ENCODE measurements around the gene SPIRE1.
"Not testable (repeated sequence)": the region's sequence is repeated elsewhere in the genome, so short reads cannot be mapped to it uniquely, and the experiment has no call there.

Gene SPIRE1

DNA sequence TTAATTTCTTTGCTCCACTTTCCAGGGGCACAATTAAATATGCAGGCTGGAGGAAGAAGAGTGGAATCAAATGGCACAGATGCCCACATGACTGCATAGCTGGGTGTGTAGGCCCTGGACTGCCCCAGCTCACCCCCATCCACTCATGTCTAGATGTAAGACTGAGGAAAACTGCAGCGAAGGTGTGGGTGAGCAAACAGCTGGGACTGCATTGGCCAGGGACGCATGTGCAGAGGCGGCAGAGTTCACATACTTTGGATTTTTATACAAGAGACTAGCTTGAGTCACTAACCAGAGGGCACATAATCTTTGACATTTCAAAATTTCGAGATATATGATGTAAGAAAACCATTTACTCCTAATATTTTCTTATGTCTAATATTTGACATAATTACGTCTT is 60.1 kb downstream of the SPIRE1 start:
- no peak for DNase-seq

DNA sequence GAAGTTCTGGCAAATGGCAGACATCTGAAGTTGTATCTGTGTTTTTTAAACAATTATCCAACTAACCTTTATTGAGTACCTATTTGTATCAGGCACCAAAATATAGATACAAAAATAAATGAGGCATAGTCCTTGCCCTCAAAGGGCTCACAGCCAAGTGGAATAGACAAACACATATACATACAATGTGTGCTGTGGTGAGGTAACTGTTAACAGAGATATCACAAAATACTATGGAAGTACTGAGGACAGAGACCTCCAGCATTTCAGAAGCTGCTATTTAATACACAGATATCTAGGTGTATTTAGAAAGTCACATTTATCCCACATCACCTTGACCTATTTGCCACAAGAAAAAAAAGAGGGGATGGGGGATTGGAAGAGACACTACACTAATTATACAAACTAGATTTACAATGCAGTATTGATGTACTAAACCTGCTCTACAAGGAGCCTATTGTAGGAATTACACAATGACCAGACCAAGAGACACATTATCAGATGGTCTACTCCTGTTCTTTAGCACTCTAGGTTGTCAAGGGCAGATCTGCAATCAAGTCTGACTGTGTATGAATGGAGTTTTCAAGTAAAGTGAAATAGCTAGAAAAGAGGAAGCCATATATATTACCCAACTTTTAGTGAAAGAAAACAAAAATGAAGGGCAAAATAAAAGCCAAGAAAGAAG is 62.2 kb downstream of the SPIRE1 start:
- DNase-seq: no peak

DNA sequence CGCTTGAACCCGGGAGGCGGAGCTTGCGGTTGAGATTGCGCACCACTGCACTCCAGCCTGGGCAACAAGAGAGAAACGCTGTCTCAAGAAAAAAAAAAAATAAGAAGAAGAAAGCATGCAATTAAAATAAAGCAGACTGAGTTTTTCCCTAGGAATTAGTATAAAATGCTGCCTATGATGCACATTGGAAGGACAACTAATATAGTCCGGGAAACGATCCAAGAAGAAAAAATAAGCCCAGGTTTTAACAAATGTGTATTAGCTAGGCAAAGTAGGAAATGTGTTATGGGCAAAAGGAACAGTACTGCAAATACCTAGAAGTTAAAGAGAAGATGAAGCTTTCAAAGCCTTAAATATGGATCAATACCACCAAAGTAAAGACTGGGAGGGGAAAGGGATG is 64.0 kb downstream of the SPIRE1 start:
- no peak for DNase-seq

DNA sequence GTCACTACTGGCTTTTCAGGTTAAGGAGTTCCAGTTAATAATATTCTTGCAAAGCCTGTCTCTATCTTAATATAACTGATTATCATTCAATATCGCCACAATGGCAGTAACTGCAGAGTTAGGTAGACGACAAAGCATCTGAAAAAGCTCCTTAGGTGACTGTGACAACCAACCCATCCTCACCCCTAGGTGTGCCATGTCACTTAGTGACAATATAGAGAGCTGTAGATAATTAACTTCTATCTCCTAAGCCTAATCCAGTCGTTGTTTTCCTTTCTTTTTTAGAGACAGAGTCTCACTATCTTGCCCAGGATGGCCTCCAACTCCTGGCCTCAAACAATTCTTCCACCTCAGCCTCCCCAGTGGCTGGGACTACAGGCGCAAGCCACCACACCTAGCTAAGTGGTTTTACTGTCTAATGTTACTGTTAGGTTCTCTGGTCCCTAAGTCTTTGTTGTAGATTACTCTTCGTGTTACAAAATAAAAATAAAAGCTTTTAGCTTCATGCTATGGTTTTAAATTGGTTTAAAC is 65.2 kb downstream of the SPIRE1 start:
- no peak for DNase-seq

DNA sequence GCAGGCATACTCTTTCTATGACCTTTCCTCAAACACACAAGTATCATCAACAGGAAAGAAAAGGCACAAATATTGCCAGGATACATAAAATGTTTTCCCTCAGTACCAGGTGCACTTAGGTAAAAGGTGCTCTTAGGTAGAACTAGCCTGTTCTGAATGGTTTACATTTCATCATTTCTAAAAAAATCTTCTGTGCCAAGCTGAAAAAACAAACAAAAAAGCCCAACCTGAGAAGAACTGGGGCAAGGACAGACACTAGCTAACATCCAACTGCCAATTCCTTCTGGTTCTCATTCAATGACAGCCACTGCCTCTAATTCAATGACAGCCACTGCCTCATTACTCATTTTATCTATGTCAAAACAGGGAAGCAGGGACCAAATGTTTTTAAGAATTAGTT is 68.5 kb downstream of the SPIRE1 start:
- DNase-seq: no peak

DNA sequence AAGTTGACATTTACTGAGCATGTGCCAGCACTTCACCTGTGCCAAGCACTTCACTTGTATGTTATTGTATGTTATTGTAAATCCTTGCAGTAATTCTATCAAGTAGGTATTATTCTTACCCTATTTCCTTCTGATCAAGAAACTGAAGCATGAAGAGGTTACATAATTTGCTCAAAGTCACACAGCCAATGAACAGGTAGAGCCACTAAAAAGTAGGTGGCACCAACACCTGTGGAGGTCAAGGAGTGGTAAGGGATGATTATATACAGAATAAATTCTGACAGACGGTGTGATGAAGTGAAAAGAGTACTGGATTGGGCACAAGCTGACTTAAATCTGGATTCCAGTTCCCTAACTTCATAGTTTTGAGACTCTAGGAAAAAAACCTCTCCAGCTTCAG is 71.0 kb downstream of the SPIRE1 start:
- DNase-seq: no peak

DNA sequence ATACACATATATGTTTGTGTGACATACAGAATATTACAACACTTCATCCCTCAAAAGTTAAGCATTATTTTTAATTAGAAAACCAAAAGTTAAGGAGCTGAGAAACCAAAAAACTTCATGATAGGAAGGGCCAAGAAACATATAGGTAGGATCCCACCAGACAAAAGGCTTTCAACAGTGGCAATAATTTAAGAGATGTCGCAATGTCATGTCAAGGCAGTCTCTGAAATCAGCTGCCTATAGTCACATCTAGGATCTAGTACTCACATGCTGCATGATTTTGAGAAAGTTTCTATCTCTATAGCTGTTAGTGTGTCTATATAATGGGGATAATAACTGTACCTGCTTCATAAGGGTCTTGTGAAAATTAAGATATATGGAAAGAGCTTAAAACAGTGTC is 72.7 kb downstream of the SPIRE1 start:
- DNase-seq: no peak

DNA sequence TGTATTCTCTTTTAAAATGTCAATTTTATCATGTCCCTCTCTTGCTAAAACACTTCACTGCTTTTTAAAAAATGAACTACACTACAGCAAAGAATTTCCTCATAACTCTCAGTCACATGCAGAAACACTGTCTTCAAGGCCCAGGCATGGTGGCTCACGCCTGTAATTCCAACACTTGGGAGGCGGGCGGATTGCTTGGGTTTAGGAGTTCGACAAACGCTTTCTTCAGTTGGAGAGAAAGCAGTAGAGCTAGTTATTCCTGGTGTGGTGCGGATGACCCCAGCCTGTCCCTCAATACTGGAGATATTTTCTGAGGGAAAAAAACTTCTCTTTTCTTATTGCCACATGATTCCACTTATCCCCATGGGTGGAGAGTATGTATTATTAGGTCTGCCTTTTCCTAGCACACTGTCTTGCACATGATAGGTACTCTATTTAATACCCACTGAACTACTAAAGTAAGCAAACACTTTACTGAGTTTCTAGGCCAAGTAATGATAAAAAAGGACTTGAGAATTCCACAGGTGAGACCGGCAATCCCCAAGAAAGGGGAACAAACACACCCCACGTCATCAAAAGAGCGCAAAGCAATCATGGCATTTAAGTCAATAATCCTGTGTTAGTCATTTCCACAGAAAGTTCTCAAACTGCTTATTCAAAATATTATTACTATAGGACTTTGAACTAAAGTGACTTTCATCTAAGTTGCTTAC is 77.1 kb downstream of the SPIRE1 start:
- no peak for DNase-seq

DNA sequence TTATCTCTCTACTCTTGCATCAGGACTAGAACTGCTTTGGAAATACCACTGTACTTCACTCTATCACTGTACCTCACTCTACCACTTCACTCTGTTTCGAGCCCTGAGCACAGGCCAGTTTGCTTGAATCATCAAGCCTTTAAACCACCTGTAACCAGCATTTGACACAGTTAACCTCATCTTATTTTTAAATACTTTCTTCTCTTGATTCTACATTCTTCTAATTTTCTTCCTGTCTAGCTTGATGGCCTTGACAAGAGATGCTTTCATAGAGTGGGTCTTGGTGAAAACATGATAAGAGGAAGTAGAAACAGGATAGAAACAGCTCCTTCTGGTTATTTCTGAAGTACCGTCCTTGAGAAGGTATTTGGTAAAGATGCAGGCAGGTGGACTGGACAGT is 78.1 kb downstream of the SPIRE1 start:
- no peak for DNase-seq

DNA sequence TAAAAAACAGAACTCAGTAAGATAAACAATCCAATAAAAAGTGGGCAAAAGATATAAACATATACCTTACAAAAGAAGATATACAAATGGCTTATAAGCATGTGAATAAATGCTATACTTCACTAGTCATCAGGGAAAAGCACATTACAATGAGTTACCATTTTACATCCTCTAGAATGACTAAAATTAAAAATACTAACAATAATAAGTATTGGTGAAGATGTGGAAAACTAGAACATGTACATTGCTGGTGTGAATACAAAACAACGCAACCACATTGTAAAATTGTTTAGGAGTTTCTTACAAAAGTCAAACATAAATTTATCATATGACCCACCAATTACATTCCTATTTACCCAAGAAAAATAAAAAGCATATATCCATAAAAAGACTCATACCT is 80.1 kb downstream of the SPIRE1 start:
- no peak for DNase-seq

DNA sequence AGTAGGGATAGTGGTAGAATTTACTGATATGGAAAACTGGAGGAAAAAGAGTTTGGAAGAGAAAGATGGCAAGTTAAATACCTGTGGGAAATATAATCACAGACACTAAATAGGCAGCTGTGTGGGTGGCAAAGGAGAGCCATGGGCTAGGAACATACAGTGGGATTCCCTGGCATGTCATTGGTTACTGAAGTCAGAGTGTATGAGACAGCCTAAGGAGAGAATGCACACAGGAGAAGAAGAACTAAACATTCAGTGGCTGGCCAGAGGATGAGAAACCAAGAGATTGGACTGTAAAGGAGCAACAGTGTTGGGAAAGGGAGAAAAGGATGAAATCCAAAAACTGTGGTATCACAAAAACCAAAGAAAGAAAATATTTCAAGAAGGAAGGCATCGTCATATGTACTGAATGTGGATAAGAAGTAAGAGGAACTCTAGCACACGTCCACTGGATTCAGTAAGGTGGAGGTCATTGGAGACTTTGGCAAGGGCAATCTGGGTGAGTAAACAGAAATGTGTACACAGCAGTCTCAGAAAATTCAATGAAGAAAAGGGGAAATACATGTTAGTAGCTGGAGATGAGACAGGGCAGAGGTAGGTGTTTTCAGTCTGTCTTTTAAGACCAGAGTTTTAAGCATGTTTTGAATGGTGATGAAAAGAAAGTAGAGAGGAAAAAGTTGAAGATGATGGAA is 83.3 kb downstream of the SPIRE1 start:
- DNase-seq: no peak

DNA sequence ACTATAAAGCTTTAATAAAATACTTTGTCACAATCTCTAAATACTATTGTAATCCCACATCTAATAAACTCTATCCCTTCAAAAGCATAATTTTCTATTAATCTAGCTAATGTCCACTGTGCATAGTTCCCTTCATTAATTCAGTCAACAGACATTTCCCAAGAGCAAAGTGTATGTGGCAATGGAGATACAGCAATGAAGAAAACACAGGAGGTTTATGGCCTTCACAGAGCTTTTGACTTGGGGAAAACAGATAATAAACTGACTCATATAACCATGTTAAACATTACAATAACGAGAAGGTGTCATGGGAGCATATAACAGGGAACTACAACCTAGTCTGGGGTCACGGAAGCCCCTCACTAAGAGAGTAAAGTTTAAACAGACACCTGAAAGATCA is 86.3 kb downstream of the SPIRE1 start:
- DNase-seq: no peak

DNA sequence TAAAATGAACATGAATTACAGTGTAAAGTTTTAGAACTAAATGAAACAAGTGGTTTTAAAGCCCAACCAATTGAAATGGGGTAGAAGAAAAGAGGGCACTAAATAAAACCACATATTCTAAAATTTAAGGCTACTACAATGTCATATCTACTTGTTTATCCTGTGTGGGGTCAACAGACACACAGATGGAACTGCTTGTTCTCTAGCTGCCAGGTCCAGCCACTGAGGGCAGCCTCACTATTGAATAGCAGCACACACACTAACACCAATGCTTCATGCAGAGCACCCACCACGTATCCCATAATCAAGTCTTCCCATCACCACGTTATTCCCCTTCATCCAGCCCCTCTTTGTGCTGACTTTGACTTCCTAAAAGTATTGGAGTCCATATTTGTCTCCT is 88.1 kb downstream of the SPIRE1 start:
- DNase-seq: no peak

DNA sequence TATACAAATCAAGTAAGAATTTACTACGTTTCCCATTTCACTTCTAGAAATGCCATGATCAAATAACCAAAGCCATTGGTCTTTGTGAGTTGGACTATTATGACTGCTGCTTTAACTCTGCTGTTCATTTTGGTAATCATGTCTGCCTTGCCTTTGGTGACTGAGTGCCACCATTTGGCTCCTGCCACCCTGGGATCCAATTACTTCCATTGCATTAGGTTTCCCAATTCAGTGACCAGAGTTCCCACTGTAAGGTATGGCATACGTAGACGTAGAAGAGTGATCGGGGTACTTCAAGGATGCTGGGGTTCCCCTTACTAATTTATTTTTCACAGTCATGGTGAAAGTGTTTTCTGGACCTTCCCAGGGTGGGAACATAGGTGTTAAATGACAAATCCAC is 90.1 kb downstream of the SPIRE1 start:
- DNase-seq: no peak

DNA sequence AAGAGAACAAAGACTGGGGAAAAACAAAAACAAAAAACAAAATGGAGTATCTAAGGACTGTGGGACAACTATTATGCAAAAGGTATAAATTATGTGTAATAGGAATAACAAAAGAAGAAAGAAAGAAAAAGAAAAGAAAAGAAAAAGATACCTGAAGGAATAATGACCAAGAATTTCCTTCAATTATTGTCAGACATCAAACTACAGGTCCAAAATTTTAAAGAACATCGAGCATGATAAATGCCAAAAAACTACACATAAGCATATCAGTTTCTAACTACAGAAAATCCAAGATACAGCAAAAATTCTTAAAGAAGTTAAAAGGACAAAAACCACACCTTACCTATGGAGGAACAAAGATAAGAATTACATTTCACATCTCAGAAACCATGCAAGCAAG is 93.0 kb downstream of the SPIRE1 start:
- DNase-seq: no peak

DNA sequence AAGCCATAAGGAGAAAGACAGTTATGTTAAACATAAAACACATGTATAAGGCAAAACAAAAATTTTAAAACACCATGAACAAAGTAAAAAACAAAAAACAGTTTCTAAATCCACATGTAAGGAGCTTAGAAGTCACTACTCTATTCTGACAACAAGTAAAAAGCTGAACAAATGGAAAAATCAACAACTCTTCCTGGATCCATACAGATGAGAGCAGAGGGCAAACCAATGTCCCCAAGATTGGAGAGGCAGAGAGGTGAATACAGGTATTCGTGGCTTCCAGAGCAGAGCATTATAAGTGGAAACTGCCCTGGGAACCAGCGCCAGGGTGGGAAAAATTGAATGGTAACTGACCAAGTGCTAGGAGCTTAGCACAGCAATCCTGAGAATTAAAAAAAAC is 93.5 kb downstream of the SPIRE1 start:
- DNase-seq: no peak

DNA sequence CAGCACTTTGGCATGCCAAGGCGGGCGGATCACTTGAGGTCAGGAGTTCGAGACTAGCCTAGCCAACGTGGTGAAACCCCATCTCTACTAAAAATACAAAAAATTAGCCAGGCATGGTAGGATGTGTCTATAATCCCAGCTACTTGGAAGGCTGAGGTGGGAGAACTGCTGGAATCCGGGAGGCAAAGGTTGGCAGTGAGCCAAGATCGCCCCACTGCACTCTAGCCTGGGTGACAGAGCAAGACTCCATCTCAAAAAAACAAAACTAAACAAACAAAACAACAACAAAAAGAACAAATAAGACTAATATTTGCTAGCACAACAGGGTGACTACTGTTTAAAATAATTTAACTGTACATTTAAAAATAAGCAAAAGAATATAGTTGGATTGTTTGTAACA is 97.3 kb downstream of the SPIRE1 start:
- DNase-seq: not testable (repeated sequence)

DNA sequence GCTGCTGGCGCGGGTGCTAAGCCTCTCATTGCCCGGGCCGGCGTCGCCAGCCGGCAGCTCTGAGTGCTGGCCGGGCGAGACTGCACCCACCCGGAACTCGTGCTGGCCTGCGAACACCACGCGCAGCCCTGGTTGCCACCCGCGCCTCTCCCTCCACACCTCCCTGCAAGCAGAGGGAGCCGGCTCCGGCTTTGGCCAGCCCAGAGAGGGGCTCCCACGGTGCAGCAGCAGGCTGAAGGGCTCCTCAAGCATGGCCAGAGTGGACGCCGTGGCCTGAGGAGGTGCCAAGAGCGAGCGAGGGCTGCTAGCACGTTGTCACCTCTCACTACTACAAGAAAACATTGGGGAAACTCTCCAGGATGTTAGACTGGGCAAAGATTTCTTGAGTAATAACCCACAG is 98.6 kb downstream of the SPIRE1 start:
- DNase-seq: no peak

DNA sequence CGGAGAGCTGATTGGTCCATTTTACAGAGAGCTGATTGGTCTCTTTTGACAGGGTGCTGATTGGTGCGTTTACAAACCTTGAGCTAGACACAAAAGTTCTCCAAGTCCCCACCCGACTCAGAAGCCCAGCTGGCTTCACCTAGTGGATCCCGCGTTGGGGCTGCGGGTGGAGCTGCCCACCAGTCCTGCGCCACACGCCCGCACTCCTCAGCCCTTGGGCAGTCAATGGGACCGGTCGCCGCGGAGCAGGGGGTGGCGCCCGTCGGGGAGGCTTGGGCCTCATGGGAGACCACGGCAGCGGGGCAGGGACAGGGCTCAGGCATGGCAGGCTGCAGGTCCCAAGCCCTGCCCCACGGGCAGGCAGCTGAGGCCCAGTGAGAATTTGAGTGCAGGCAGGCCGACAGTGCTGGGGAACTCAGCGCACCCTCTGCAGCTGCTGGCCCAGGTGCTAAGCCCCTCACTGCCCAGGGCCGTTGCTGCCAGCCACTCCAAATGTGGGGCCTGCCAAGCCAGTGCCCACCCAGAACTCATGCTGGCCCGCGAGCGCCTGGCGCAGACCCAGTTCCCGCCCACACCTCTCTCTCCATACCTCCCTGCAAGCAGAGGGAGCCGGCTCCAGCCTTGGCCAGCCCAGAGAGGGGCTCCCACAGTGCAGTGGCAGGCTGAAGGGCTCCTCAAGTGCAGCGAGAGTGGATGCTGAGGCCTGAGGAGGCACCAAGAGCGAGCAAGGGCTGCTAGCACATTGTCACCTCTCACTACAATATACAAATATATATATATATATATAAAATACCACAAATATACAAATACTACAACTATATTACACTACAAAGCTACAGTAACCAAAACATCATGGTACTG is 100.7 kb downstream of the SPIRE1 start:
- DNase-seq: no peak

DNA sequence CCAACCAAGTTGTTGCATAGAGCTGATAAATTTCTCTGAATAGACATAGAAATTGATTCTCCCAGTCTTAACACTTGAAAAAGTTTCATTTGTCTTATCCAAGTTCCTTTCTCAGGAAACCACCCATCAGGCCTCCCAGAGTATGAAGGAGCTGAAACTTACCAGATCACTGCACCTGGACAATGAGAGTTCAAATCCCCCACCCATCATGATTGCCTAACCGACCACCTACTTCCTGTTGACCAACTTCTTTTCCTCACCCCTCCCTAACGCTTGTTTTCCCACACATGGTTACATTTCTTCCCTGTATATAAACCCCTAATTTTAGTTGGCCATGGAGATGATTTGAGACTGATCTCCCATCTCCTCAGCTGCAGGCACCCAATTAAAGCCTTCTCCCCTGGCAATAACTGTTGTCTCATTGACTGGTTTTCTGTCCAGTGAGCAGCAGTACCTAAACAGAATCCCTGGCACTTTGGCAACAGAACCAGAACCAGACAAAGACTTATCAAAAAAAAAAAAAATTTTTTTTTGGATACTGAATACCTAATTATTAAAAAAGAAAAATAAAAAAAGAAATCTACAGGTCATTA is 103.0 kb downstream of the SPIRE1 start:
- no peak for DNase-seq

DNA sequence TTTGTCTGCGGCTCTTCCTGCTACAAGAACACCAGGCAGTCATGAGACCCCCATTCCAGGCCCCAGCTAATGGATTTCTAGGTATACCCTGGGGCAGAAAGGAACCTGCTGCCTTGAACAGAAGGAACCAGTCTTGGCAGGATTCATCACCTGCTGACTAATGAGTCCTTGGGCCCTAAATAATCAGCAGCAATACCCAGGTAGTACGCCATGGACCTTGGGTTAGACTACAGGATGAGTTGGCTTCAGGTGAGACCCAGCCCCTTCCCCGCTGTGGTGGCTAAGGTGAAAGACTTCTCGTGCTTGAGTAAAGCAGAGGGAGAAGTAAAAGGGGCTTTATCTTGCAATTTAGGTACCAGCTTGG is 105.0 kb downstream of the SPIRE1 start:
- no peak for DNase-seq

DNA sequence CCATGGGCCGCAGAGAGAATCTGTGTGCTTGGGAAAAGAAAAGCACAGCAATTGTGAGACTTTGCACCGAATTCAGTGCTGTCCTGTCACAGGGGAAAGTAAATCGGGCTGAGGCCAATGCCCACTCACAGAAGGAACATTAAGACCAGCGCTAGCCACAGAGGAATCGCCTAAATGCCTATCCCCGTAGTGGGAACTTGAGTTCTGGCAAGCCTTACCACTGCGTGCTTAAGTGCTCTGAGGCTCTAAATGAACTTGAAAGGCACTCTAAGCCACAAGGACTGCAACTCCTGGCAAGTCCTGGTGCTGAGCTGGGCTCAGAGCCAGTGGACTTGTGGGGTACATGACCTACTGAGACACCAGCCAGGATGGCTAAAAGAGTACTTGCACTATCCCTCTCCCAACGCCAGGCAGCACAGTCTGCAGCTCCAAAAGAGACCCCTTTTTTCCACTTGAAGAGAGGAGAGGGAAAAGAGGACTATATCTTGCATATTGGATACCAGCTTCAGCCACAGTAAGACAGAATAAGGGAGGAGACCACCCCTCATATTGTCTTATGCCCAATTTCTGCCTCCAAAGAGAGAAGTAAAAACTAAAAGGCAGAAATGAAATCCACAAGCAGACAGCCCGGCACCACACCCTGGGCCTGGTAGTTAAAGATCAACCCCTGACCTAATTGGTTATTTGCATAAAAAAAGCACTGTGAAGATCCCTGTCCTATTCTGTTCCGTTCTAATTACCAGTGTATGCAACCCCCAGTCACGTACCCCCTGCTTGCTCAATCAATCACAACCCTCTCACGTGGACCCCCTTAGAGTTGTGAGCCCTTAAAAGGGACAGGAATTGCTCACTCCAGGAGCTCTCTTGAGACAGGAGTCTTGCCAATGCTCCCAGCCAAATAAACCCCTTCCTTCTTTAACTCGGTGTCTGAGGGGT is 105.7 kb downstream of the SPIRE1 start:
- DNase-seq: not testable (repeated sequence)

Data from NCI-H187 treated with DMSO at 0.1 percent for 48 hours (cell line).